Activated CD4-positive, alpha-beta T cell treated with anti-CD3 and anti-CD28 coated beads, Interleukin-10, Interleukin-2, amounts not matched to agents 100 ng/mL and 50 ng/mL, durations not matched to agents 16 hours and 8 hours (primary cell): ENCODE measurements around the gene MMD2.

ENCODE experiments used
- DNase-seq: peaks from one replicate; pipeline ENCODE4 v3.0.0-alpha.2; 2020

The MMD2 gene

GRCh38 chr7:4866528-4867496 lies 92.2 kb downstream of the MMD2 start:
- no peak for DNase-seq

- DNase-seq: no peak
Observed at GRCh38 chr7:4862156-4862555, 96.8 kb downstream of the MMD2 start.

- no peak for DNase-seq
Observed at GRCh38 chr7:4861673-4862072, 97.3 kb downstream of the MMD2 start, which contains the start of gene PAPOLB. PAPOLB (minus strand) TSS chr7:4862030; CDS start chr7:4861810, 220 bp downstream.

- no peak for DNase-seq
Observed at GRCh38 chr7:4861227-4861626, 97.8 kb downstream of the MMD2 start.

GRCh38 chr7:4857189-4857588 lies 101.8 kb downstream of the MMD2 start:
- no peak for DNase-seq

- no peak for DNase-seq
Observed at GRCh38 chr7:4856336-4857057, 102.5 kb downstream of the MMD2 start.
